Activated CD8-positive, alpha-beta memory T cell treated with anti-CD3 and anti-CD28 coated beads, Interleukin-2, amount 50 U/mL, for 1 hour (primary cell): Measurements from ENCODE around the gene NFAM1.

Experiments used
- DNase-seq: peaks from one replicate; pipeline ENCODE4 v3.0.0-alpha.2; 2020; ENCODE audit errors: extremely low read depth

Gene NFAM1

DNA sequence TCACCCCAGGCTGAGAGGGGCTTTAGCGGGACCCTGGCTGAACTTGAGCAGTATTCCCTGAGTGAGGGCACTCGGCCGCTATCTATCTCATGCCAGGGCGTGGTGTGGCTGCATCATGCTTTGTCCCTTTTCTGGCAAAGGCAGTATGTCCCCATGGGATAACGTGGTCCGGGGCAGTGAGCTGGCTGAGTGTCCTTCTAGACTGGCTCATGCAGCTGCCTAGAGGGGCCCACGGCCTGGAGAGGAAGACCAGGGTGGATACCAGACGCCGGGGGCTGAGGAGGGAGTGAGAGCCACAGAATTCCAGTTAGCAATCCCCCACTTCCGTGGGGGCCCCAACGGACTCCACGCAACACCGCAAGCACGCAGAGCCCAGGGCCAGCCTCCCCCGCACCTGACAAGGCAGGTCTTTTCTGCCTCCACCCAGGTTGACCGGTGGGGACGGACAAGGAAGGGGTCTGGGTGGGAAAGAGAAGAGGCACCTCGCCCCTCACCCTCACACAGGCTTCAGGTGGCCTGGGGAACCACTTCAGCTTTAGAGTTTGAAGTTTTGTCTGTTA is 15.5 kb downstream of the NFAM1 start:
- no peak for DNase-seq

GRCh38 chr22:42414565-42415303 is 17.5 kb downstream of the NFAM1 start:
- no peak for DNase-seq

GRCh38 chr22:42414021-42414420 is 18.2 kb downstream of the NFAM1 start:
- DNase-seq = no peak

- no peak for DNase-seq
These were observed 19.4 kb downstream of the NFAM1 start for GRCh38 chr22:42412744-42413333.

DNA sequence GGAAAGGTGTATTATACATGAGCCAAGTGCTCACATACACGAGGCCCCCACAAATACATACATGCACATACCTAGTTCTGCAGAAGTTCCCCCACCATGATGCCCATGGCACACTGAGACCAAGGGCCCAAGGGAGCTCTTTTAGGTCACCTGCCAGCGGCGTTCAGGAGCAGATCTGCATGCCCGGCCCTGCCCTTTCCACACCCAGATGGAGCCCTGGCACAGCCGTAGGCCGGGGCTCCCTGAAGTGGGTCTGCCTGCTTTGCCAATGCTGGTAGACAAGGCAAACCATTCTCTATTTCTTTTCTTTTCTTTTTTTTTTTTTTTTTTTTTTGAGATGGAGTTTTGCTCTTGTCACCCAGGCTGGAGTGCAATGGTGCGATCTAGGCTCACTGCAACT is 21.5 kb downstream of the NFAM1 start:
- DNase-seq = no peak

DNA sequence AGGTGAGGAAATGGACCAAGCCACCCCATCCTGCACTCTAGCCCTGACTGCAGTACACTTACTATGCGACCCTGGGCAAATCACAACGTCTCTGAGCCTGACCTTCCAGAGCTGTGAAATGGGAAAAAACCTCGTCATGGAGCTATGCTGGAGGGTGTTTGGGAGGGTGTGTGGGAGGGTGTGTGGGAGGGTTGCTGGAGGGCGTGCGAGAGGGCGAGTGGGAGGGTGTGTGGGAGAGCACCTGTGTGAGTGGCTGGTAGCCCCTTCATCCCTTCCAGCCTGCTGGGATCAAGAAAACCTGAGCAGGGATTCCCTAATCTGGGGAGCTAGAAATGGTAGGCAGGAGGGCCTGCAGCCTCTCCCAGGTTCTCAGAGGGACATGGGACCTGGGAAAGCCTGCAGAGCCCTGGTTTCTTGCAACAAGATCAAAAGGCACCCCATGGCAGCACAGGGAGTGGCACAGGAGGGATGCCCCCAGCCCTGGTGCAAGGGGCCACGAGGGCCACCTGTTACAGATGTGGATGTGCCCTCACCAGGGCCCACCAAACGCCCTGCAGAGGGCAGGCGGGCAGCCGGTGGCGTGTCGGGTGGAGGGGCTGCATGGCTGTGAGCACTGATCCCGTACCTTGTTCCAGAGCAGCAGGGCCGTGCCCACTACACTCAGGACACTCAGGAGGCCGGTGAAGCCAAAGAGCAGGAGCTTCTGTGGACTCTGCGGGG is 23.2 kb downstream of the NFAM1 start:
- DNase-seq = no peak

DNA sequence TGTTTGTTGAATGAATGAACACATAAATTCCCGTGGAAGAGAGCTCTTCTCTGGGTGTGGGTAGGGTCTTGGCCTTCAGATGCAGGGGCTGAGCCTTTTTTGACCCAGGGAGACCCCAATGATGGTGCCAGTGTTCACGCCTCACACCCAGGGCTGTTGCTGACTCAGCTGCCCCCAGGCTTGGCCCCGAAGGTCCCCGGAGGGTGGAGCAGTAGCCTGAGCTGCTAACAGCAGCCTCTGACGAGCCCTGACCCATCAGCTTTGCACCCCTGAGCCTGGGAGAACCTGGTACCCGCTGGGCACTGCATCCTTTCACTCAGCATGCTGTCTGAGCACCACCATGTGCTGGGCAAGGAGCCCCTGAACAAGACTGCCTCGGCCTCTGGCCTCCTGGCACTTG is 23.9 kb downstream of the NFAM1 start:
- no peak for DNase-seq

- no peak for DNase-seq
These were observed 27.9 kb downstream of the NFAM1 start for GRCh38 chr22:42404266-42404665.

DNA sequence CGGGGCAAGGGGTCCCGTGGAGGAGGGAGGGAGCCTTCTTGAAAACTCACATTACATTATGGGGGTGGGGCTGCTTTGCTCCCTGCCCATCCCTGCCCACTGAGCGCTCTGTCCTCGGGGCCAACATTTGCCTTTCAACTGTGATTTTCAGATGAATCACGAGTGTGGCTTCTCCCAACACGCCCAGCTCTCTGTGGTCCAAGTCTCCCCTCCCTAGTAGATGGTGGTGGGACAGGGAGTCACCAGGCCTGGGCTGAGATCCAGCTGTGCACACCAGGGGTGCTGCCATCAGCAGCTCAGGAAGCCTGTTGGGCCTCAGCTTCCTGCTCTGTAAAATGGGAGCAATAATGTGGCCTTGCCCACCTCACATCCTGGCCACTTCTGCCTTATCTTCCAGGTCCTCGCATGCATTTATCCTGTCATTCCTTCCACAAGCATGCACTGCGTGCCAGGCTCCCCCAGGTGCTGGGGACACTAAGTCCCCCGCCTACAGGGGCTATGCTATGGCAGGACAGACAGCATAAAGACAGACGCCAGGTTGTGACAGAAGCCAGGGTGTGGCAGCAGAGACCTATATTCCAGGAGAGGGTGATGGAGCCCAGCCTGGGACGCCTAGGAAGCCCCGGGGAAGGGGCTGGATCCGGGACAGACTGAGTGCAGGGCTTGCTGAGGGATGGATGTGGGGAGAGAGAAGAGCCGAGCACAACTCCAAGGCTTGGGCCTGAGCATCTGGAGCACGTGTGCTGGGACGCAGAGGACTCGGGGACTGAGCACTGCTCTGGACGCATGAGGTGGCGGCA is 30.5 kb downstream of the NFAM1 start:
- DNase-seq = no peak

DNA sequence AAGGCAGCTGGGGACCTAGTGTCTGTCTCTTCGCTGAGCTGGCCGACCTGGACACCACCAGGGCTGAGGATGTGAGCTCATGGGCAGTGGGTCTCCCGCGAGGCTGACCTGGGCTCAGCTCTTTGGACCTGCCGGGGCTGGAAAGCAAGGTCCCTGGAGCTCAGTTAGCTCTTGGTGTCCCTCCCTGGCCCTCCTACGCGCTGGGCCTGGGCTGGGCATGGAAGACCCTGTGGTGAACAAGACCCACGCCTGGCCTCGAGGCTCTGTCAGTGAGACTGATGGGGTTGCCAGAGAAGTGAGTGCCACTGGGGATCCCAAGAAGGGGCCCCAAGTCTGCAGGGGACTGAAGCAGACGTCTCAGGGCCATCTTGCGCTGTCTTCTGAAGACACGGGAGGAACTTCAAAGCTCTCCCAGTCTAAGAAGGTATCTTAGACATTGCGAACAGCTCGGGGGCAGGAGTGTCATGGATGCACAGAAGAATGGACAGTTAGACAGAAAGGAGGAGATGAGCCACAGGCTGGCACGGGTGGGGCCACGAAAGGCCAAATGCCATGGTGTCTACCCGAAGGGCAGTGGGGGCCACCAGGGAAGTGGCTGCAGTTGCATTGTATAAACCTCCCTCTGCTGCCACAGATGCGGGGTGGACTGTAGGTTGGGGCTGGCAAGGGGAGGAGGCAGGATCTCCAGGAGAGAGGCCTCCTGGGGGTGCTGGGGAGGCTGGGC is 31.2 kb downstream of the NFAM1 start:
- no peak for DNase-seq

GRCh38 chr22:42399315-42400271 is 32.6 kb downstream of the NFAM1 start:
- no peak for DNase-seq

- no peak for DNase-seq
These were observed 34.6 kb downstream of the NFAM1 start for GRCh38 chr22:42397332-42398249.

DNA sequence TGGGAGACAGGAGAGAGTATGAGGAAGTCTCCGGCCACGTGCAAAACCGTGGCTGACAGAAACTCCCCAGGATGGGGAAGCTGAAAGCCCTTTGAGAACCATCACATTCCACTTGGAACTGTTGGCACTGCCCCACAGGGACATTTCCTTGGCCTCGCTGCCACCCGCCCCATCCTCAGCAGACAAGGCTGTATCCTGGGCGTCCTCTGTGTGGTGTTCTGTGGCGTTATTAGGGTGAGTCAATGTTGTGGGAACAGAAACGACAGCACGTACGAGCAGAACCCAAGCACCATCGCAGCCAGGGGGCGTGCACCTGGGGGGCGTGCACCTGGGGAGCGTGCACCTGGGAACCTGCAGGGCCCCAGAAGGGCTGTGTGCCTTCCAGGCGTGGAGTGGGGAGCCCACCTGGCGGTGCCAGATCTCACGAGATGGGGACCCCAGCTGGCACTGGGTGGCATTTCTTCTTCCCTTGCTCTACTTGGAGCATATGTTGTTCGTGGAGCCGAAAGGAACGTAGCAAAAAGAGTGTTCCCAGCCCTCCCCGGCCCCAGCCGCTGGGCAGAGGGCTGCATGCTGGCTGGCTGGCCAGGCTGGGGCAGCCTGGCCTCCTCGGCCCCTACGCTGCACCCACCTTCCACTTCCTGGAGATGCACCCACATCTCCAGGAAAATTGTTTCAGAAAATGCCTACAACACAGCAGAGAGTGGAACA is 35.4 kb downstream of the NFAM1 start:
- DNase-seq = no peak

GRCh38 chr22:42389143-42389542 is 43.1 kb downstream of the NFAM1 start:
- DNase-seq = no peak

GRCh38 chr22:42388130-42388797 is 43.9 kb downstream of the NFAM1 start:
- DNase-seq = no peak

GRCh38 chr22:42387631-42388030 is 44.6 kb downstream of the NFAM1 start:
- DNase-seq = no peak

DNA sequence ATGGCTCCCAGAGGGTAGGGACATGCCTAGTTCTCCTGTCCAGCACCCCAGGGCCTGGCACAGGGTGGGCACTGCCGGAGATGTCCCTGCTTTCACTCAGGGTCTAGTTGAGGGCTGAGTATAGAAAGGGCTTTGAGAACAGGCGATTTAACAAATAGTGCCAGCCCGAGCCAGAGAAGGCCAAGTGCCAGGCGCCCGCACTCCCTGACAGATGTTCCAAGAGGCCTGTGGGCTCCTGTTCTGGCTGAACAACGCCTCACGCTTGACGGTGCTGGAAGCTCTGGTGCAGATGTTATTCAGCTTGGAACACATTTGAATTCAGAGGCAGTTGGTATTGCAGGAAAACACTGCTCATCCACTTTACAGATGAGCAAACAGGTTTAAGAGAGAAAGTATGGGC is 46.5 kb downstream of the NFAM1 start:
- no peak for DNase-seq

DNA sequence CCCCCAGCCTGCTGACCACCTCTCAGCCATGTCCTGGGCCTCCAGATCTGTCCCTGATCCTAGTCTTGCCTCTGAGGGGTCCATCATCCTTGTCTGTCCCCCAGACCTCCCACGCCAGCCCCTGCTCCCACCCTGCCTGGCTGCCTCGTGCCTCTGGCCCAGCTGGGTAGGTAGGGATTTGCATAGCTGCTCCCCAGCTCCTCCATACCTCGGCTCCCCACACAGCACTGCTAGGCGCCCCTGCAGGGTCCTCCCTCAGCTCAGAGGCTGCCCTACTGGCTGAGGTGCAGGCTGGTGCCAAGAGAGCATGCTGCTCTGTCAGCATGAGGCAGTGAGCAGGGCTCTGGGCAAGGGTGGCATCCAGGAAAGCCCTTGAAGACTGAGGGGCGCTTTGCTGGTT is 47.7 kb downstream of the NFAM1 start:
- DNase-seq = no peak
